GM20000 (cell line): ENCODE data around the gene CDH20.

ENCODE experiments used
- DNase-seq: peaks from one replicate; pipeline ENCODE4 v3.0.0; 2012; ENCODE audit warnings: low spot score
- CTCF ChIP-seq: IDR thresholded peaks from 2 replicates; pipeline ENCODE4 v1.5.1; 2012; ENCODE audit warnings: mild to moderate bottlenecking, control low read depth; ENCODE audit errors: extremely low read depth, missing control alignments

CDH20 gene

GRCh38 chr18:61596296-61596695 is 263.1 kb downstream of the CDH20 start:
- no peak for TF ChIP-seq CTCF
- no peak for DNase-seq

DNA sequence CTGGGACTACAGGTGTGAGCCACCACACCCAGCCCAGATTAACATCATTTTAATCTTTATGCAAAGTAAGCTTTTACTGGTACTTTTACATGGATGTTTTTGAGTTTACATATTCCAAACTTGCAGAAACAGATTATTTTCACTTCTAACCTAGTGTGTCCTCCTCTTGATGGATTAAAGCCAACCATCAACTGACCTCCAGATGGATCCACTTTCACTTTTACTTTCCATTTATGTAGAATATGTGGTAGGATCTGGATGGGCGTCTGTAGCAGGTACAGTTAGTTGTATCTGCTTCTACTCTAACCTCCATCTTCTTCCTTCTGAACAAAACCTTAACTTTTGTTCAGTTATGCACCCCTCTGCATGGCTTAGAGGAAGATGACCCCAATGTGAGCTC is 264.1 kb downstream of the CDH20 start:
- TF ChIP-seq CTCF, result no peak
- no peak for DNase-seq

- no peak for DNase-seq
Measured at GRCh38 chr18:61600422-61600821, 267.2 kb downstream of the CDH20 start.

DNA sequence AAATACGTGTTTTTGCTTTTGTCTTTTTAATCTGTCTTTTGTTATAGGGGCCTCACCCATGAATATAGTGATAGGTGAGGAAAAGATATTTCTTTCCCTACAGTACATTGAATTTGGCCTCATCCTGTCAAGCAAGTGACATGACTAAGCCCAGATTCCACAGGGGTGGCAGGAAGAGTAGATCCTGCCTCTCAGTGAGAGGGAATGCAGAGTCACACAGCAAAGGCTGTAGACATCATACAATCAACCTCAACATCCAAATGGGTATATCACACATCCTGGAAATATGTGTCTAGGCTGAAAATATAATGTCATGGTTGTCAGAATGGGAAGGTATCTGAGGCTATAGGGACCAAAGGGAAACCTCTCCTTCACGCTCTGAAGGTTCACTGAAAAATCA is 269.6 kb downstream of the CDH20 start:
- TF ChIP-seq CTCF, result no peak
- no peak for DNase-seq

More at GRCh38 chr18:61600422-61600821, 267.2 kb downstream of the CDH20 start:
- no peak for TF ChIP-seq CTCF
